BLaER1 (cell line): ENCODE results near the gene F12.

Experiments
- H3K27ac ChIP-seq: shearing (Covaris generic); formaldehyde crosslinking; 2 replicates; pipeline ENCODE4 v1.8.1; 2022
- H3K27me3 ChIP-seq: shearing (Covaris generic); formaldehyde crosslinking; 2 replicates; pipeline ENCODE4 v1.8.1; 2022
- H3K36me3 ChIP-seq: shearing (Covaris generic); formaldehyde crosslinking; 2 replicates; pipeline ENCODE4 v1.8.1; 2022
- H3K4me1 ChIP-seq: shearing (Covaris generic); formaldehyde crosslinking; 2 replicates; pipeline ENCODE4 v1.8.1; 2022
- H3K4me2 ChIP-seq: shearing (Covaris generic); formaldehyde crosslinking; 2 replicates; pipeline ENCODE4 v1.8.1; 2022
- H3K4me3 ChIP-seq: shearing (Covaris generic); formaldehyde crosslinking; 2 replicates; pipeline ENCODE4 v1.8.1; 2022
- H3K9ac ChIP-seq: shearing (Covaris generic); formaldehyde crosslinking; 2 replicates; pipeline ENCODE4 v1.8.1; 2022
- H3K9me3 ChIP-seq: shearing (Covaris generic); formaldehyde crosslinking; 2 replicates; pipeline ENCODE4 v1.8.1; 2022
- H4K20me1 ChIP-seq: shearing (Covaris generic); formaldehyde crosslinking; 2 replicates; pipeline ENCODE4 v1.8.1; 2022
- Cebpa-rat ChIP-seq: shearing (Covaris generic); IDR thresholded peaks from 2 replicates; pipeline ENCODE4 v1.8.1; 2022

Gene F12

DNA sequence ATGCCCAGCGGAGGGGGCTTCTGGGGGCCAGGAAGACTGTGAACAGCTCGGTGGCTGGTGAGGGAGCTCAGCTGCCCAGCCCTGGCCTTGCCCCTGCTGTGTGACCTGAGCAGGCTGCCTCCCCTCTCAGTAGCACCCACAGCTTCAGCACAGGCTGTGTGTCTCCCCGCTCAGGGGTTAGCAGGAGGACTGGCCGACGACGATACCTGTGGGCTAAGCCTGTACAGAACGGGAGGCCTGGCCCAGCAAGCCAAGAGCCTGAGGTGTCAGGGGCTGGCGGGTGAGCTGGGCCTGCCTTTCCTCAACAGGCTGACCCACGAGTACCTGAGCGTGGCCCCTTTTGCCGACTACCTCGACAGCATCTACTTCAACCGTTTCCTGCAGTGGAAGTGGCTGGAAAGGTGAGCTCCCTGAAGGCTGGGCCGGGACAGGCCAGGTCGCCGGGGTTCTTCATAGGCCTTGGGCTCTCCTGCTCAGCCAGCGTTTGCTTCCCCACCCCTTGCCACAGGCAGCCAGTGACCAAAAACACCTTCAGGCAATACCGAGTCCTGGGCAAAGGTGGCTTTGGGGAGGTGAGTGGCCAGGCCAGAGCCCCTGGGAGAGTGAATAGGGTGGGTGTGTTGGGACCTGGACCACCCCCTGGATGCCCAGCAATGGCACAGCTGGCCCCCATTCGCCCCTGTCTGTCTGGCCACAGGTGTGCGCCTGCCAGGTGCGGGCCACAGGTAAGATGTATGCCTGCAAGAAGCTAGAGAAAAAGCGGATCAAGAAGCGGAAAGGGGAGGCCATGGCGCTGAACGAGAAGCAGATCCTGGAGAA is 23.7 kb upstream of the F12 start:
- Histone ChIP-seq H3K9me3 (no peaks in the 10 kb centered on the region), H3K4me3 (peak overlapping the region; percentile 59), H3K36me3 (peaks cover 60% of the 10 kb centered on the region), H3K27ac (peak overlapping the region; percentile 99), H3K4me2 (peak overlapping the region; percentile 98), H3K4me1 (peaks cover 67% of the 10 kb centered on the region), H3K9ac (peak overlapping the region; percentile 99), H4K20me1 (peaks cover 10% of the 10 kb centered on the region), H3K27me3 (no peaks in the 10 kb centered on the region)
- no peak for TF ChIP-seq Cebpa-rat

- Histone ChIP-seq H3K36me3 (peaks cover 52% of the 10 kb centered on the region), H3K9ac (peak overlapping the region; percentile 99), H3K9me3 (no peaks in the 10 kb centered on the region), H3K4me2 (peak overlapping the region; percentile 98), H3K27ac (peak overlapping the region; percentile 99), H3K4me1 (peaks cover 75% of the 10 kb centered on the region), H4K20me1 (peaks cover 17% of the 10 kb centered on the region), H3K27me3 (no peaks in the 10 kb centered on the region), H3K4me3 (peak overlapping the region; percentile 59)
- no peak for TF ChIP-seq Cebpa-rat
Observed at GRCh38 chr5:177432143-177432838, 22.9 kb upstream of the F12 start.

DNA sequence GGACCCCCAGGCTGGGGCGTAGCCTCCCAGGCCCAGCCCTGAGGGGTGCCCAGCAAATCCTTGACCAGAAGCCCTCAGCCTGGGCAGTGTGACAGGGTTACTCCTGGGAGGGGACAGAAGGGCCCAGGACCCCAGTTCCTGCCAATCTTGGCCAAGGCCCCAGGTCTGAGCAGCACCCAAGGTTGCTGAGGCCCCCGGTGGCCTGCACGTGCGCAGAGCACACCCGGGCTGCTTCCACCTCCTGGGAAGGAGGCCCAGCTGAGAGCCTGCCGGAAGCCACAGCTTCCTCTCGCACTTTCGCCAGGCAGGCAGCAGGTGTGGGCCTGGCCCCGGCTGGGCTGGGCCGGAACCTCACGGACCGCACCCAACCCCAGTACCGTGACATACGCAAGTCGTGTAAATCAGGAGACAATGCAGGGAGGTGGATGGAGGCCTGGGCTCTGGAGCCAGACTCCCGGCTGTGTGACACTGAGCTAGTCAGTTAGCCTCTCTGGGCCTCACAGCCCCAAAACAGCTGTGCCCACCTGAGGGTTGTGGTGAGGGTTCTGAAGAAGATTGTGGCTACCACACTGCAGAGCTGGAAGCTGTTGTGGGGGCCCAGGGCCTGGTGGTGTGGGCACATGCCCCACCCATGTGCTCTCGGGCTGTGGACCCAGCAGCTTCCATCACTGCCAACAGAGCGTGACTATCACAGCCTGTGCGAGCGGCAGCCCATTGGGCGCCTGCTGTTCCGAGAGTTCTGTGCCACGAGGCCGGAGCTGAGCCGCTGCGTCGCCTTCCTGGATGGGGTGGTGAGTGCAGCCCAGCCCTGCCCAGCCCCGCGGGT is 22.2 kb upstream of the F12 start:
- Histone ChIP-seq H3K9me3 (no peaks in the 10 kb centered on the region), H3K4me3 (peak overlapping the region; percentile 97), H3K27me3 (no peaks in the 10 kb centered on the region), H3K4me1 (peaks cover 77% of the 10 kb centered on the region), H3K27ac (peak overlapping the region; percentile 99), H3K36me3 (peaks cover 44% of the 10 kb centered on the region), H4K20me1 (peaks cover 20% of the 10 kb centered on the region), H3K4me2 (peak overlapping the region; percentile 98), H3K9ac (peak overlapping the region; percentile 99)
- TF ChIP-seq Cebpa-rat = no peak

DNA sequence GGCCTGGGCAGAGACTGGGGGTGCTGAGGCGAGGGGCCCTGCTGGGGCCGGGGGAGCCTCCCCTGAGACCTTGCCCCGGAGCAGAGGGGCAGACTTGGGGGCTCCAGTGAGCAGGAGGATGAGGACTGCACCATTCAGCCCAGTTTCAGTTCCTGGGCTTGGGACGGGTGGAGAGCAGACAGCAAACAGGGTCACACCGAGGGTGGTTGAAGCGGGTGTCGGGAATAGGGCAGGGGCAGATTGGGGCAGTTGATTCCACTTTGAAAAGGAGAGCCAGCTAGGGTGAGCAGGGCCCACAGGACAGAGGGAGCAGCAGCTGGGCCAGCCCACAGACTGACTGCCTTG is 21.6 kb upstream of the F12 start:
- peaks cover 77% of the 10 kb centered on the region for H3K4me1 ChIP-seq
- H3K4me3 ChIP-seq = peak overlapping the region; percentile 97
- peaks cover 20% of the 10 kb centered on the region for H4K20me1 ChIP-seq
- peaks cover 38% of the 10 kb centered on the region for H3K36me3 ChIP-seq
- peak overlapping the region; percentile 99 for H3K27ac ChIP-seq
- TF ChIP-seq Cebpa-rat = no peak
- peak overlapping the region; percentile 98 for H3K4me2 ChIP-seq
- H3K9me3 ChIP-seq = no peaks in the 10 kb centered on the region
- no peaks in the 10 kb centered on the region for H3K27me3 ChIP-seq
- peak overlapping the region; percentile 99 for H3K9ac ChIP-seq

GRCh38 chr5:177430140-177430951 is 21.0 kb upstream of the F12 start:
- Histone ChIP-seq H3K4me3 (peak overlapping the region; percentile 97), H3K4me2 (peak overlapping the region; percentile 98), H3K36me3 (peaks cover 32% of the 10 kb centered on the region), H3K4me1 (peaks cover 82% of the 10 kb centered on the region), H3K27me3 (no peaks in the 10 kb centered on the region), H4K20me1 (peaks cover 20% of the 10 kb centered on the region), H3K9ac (peak overlapping the region; percentile 99), H3K27ac (peak overlapping the region; percentile 99), H3K9me3 (no peaks in the 10 kb centered on the region)
- no peak for TF ChIP-seq Cebpa-rat

- Histone ChIP-seq H3K9ac (peak overlapping the region; percentile 99), H3K4me2 (peak overlapping the region; percentile 98), H3K4me3 (peak overlapping the region; percentile 97), H3K9me3 (no peaks in the 10 kb centered on the region), H4K20me1 (peaks cover 20% of the 10 kb centered on the region), H3K27ac (peak overlapping the region; percentile 99), H3K27me3 (no peaks in the 10 kb centered on the region), H3K4me1 (peaks cover 82% of the 10 kb centered on the region), H3K36me3 (peaks cover 23% of the 10 kb centered on the region)
- TF ChIP-seq Cebpa-rat = peak; percentile 73; the same call in 1 of the 2 replicates
Observed at GRCh38 chr5:177429248-177430040, 20.1 kb upstream of the F12 start.

- H3K36me3 ChIP-seq = peaks cover 16% of the 10 kb centered on the region
- H3K27ac ChIP-seq = peak overlapping the region; percentile 99
- TF ChIP-seq Cebpa-rat = no peak
- H3K4me1 ChIP-seq = peaks cover 75% of the 10 kb centered on the region
- H3K4me3 ChIP-seq = peak overlapping the region; percentile 97
- no peaks in the 10 kb centered on the region for H3K9me3 ChIP-seq
- peaks cover 20% of the 10 kb centered on the region for H4K20me1 ChIP-seq
- peak overlapping the region; percentile 98 for H3K4me2 ChIP-seq
- H3K9ac ChIP-seq = peak overlapping the region; percentile 99
- no peaks in the 10 kb centered on the region for H3K27me3 ChIP-seq
Observed at GRCh38 chr5:177428574-177429217, 19.3 kb upstream of the F12 start.

GRCh38 chr5:177427919-177428573 is 18.7 kb upstream of the F12 start:
- Histone ChIP-seq H3K4me1 (peaks cover 68% of the 10 kb centered on the region), H3K4me3 (peak overlapping the region; percentile 97), H3K9ac (peak overlapping the region; percentile 99), H3K4me2 (peak overlapping the region; percentile 98), H3K9me3 (no peaks in the 10 kb centered on the region), H3K27ac (peak overlapping the region; percentile 99), H3K27me3 (no peaks in the 10 kb centered on the region), H4K20me1 (peaks cover 20% of the 10 kb centered on the region), H3K36me3 (peaks cover 9% of the 10 kb centered on the region)
- no peak for TF ChIP-seq Cebpa-rat
